HG03575 (cell line): ENCODE measurements around the gene GRAMD1A.
"Not testable (repeated sequence)": the region's sequence is repeated elsewhere in the genome, so short reads cannot be mapped to it uniquely, and the experiment has no call there.

ENCODE experiments used
- ATAC-seq: cut with Tn5 transposase; IDR thresholded peaks from one replicate; pipeline ENCODE4 v1.9.1; 2021; ENCODE audit not compliant: unreplicated experiment, insufficient number of reproducible peaks, low FRiP score; ENCODE audit errors: extremely low read depth

GRAMD1A gene

DNA sequence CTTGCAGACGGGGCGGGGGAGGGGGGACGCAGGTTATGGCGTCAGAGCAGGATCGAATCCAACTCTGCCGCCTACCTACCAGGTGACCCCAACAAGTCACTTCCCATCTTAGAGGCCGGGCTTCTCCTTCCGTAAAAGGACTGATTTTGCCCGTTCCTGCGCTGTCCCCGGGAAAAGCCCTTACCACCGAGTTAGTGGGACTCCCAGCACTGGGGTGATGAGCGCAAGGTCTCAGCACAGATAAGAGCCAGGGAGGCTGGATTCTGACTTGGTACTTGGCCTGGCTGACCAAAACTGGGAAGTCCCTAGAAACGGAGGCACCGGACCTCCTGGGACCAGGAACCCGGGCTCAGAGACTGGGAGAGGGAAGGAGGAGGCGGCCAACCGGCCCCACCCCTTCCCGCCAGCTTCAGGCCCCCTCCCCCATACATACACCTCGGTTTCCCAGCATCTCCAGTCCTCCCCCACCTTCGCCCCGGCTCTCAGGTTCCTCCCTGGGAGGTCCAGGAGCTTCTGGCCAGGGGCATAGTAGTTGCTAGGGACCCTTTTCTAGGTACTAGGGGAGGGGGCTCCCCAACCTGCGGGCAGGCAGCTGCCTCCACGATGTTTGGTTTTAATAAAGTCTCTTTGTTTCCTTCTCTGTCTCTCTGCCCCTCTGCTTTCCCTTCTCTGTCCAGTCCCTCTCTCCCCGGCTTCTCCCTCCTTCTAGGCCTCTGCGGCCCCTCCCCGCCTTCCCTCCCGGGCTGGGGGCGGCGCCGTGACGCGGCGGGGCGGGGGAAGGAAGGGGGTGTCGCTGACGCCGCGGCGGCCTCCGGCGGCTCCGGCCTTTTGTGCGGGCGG lies at the start of gene GRAMD1A:
Gene GRAMD1A, plus strand, starts transcription at position 826 of the 840 bp plus-strand sequence. CDS start 156 bp downstream, outside the sequence.
- no peak for ATAC-seq

GRCh38 chr19:34953092-34953491 lies 47.0 kb upstream of the GRAMD1A start:
- ATAC-seq: no peak

GRCh38 chr19:34957830-34958751 lies 42.0 kb upstream of the GRAMD1A start:
- no peak for ATAC-seq

GRCh38 chr19:34959021-34959420 lies 41.1 kb upstream of the GRAMD1A start:
- no peak for ATAC-seq

- ATAC-seq: no peak
These were observed 39.9 kb upstream of the GRAMD1A start for GRCh38 chr19:34960103-34960805.

DNA sequence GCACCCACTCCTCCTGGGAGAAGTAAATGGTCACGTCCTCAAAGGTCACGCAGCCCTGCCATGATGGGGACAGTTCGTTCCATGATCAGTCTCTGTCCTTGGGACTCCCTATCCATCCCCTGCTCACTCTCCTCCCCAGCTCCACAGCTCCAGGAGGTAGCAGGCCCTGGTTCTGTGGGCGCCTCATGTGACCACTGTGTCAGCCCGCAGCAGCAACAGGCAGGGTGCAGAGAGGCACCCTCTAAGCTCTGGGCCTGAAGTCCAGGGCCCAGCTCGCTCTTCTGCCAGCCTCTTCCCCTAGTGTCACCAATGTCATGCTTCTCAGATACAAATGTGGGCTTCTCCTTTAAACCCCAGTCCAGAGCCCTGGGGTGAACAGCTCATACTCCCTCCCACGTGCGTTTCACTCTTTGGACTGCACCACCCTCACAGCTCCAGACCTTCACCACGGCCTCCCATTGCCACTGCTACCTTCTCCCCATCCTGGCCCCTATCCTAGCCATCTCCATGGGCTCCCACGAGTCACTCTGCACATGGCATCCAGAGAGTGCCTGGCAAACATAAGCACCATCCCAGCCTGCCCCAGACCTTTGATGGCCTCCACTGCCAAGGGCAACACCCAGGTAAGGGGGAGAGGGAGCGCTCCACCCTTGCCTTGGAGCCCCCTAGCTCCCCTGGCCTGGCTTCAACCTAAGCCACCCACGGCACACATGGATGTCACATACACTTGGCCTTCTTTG lies 39.0 kb upstream of the GRAMD1A start:
- no peak for ATAC-seq

GRCh38 chr19:34961775-34962686 lies 38.1 kb upstream of the GRAMD1A start:
- ATAC-seq: no peak

DNA sequence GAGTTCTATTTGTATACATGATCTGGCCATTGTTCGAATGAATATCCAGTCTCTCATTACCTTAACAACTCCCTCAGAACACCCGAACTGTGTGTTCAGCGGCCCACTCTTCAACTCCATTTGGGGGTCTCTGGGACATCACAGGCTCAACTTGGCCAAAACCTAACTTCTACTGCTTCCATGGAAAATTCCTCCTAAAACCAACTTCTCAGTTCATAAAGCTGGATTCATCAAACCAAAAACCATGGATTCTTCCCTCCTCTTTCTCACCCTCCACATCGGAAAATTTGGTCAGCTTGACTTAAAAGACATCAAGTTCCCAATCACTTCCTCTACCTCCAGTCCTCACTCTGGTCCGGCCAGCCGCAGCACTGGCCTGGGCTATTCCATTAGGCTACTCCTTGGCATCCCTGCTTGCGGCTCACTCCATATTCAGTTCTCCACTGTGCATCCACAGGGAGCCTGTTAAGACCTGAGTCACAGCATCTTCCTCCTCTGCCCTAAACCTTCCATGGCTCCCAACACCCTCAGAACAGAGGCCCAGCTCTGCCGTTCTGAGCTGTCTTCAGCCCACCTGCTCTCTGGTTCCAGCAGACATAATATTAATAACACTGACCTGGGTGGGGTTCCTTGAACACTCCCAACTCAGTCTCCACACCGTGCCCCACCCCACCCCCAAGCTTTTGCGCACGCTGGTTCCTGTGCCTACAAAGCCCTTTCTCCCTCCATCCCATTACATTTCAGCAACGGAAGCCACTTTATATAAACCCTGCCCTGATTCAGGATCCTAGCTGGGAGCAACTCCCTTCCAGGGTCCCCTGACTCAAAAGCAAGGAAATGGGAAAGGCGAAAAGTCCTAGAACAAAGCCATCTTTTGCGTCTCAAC lies 37.2 kb upstream of the GRAMD1A start:
- no peak for ATAC-seq

- no peak for ATAC-seq
These were observed 36.3 kb upstream of the GRAMD1A start, which contains the start of gene ZNF792 for GRCh38 chr19:34963573-34964406. Gene ZNF792, minus strand, starts transcription at chr19:34964229. Its CDS starts 567 bp downstream, at chr19:34963662.

DNA sequence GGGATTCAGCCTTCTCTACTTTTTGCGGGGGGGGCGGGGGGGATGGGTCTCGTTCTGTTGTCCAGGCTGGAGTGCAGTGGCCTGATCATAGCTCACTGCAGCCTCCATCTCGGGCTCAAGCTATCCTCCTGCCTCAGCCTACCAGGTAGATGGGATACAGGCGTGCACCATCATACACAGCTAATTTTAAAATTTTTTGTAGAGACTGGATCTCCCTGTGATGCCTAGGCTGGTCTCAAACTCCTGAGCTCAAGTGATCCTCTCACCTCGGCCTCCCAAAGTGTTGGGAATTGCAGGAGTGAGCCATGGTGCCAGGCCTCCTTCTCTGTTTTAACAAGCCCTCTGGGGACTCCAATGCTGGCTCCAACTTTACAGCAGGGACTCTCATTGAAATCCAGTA lies 35.5 kb upstream of the GRAMD1A start:
- ATAC-seq: no peak

DNA sequence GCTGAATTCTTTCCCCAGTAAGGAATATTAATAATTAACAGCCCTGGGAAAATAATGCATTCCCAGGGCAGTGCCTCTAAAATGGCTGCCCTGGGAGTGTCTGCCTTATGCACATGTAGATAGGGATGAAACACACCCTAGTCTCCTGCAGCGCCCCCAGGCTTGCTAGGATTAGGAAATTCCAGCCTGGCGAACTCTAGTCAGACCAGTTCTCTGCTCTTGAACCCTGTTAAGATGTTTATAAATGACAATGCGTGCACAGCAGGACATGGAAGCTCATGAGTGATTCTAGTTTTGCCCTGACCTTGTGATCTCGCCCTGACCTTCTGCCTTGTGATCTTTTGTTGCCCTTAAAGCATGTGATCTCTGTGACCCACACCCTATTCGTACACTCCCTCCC lies 34.6 kb upstream of the GRAMD1A start:
- ATAC-seq: not testable (repeated sequence)

- no peak for ATAC-seq
These were observed 32.6 kb upstream of the GRAMD1A start for GRCh38 chr19:34967551-34967950.

- ATAC-seq: no peak
These were observed 30.4 kb upstream of the GRAMD1A start for GRCh38 chr19:34969721-34970120.

GRCh38 chr19:34970185-34970780 lies 29.8 kb upstream of the GRAMD1A start:
- not testable (repeated sequence) for ATAC-seq

GRCh38 chr19:34972163-34972705 lies 27.9 kb upstream of the GRAMD1A start:
- ATAC-seq: no peak
